GM19455 (cell line): ENCODE results near the gene DENND4C.
"Not testable (repeated sequence)": the region's sequence is repeated elsewhere in the genome, so short reads cannot be mapped to it uniquely, and the experiment has no call there.

Source experiments
- ATAC-seq: cut with Tn5 transposase; IDR thresholded peaks from one replicate; pipeline ENCODE4 v1.9.1; 2021; ENCODE audit not compliant: unreplicated experiment

DENND4C gene

GRCh38 chr9:19230355-19231125 is at the start of gene DENND4C:
Gene DENND4C, plus strand, starts transcription at chr9:19230693. Its CDS starts 45,482 bp downstream, at chr9:19276175.
- ATAC-seq: peak; percentile 73

GRCh38 chr9:19180991-19181390 is 49.5 kb upstream of the DENND4C start:
- no peak for ATAC-seq

DNA sequence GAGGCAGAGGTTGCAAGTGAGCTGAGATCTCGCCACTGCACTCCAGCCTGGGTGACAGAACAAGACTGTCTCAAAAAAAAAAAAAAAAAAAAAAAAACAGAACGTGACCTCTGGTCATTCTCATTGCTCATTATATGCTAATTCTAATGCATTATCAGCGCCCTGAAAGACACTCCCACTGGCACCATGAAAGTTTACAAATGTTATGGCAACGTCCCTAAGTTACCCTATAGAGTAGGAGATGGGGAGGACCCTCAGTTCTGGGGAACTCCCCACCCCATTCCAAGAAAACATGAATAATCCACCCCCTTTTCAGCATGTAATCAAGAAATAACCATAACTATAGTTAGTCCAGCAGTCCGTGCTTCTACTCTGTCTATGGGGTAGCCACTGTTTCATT is 48.9 kb upstream of the DENND4C start:
- ATAC-seq: no peak

GRCh38 chr9:19184144-19184917 is 46.2 kb upstream of the DENND4C start:
- peak; percentile 96 for ATAC-seq

GRCh38 chr9:19185191-19185590 is 45.3 kb upstream of the DENND4C start:
- ATAC-seq: no peak

- no peak for ATAC-seq
Observed at GRCh38 chr9:19186232-19186631, 44.3 kb upstream of the DENND4C start.

GRCh38 chr9:19188771-19189170 is 41.7 kb upstream of the DENND4C start:
- ATAC-seq: no peak

- no peak for ATAC-seq
Observed at GRCh38 chr9:19192202-19193028, 38.1 kb upstream of the DENND4C start.

GRCh38 chr9:19193029-19193324 is 37.5 kb upstream of the DENND4C start:
- ATAC-seq: no peak

DNA sequence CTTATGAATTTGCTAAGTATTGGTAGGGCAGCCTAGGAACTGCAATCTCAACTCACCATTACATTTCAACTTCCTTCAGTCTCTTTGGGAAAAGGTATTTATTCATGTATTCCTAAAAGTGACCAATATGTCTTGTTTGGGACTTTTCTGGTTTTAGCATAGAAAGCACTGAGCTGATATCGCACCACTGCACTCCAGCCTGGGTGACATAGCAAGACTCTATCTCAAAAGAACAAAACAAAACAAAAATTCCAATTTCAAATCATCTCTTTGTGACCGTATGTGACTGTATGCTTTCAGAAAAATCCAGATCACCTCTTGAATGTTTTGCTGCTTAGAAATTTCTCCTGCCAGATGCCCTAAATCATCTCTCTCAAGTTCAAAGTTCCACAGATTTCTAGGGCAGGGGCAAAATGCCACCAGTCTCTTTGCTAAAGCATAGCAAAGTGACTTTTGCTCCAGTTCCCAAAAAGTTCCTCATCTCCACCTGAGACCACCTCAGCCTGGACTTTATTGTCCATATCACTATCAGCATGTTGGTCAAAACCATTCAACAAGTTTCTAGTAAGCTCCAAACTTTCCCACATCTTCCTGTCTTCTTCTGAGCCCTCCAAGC is 37.0 kb upstream of the DENND4C start:
- not testable (repeated sequence) for ATAC-seq

GRCh38 chr9:19198406-19198805 is 32.1 kb upstream of the DENND4C start:
- ATAC-seq: no peak

- no peak for ATAC-seq
Observed at GRCh38 chr9:19199012-19199411, 31.5 kb upstream of the DENND4C start.

- ATAC-seq: no peak
Observed at GRCh38 chr9:19200229-19200628, 30.3 kb upstream of the DENND4C start.

DNA sequence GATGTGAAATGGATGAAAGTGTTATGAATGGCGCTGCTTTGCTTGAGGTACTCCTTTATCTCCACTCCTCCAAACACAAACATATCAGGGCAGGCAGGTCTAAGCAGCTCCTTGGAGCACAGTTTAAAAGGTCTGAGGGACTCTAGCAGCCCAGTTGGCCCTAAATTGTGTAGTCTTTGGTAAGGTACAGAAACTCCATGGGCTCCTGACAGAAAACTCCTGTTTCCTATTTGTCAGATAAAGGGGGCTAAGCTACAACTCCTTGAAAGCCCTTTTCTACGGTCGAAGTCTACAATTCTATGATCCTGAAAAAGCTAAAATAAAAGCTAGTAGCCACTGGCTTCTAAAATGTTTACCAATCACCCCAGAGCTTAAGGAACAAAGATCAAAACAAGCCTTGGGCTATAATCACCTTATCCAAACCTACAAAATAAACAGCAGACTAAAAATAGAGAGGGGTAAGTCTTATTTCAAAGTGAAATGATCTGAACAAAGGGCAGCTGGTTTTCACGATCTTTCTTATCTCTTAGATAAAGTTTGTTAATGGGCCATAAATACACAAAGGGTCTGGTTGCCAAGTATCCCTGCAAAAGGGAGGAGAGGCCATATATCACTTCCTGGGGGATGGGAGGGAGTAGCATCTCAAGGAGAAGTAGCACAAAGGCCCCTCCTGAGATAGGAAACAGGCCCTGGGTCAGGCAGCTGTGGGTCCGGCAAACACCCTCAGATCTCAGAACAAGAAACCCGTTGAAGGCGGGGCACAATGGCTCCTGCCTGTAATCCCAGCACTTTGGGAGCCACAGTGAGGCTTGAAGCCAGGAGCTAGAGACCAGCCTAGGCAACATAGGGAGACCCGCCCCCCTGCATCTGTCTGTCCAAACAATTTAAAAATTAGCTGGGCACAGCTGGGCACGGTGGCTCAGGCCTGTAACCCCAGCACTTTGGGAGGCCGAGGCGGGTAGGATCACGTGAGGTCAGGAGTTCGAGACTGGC is 28.3 kb upstream of the DENND4C start:
- no peak for ATAC-seq

- ATAC-seq: no peak
Observed at GRCh38 chr9:19203058-19203457, 27.4 kb upstream of the DENND4C start.

GRCh38 chr9:19208653-19209052 is 21.8 kb upstream of the DENND4C start:
- ATAC-seq: no peak

DNA sequence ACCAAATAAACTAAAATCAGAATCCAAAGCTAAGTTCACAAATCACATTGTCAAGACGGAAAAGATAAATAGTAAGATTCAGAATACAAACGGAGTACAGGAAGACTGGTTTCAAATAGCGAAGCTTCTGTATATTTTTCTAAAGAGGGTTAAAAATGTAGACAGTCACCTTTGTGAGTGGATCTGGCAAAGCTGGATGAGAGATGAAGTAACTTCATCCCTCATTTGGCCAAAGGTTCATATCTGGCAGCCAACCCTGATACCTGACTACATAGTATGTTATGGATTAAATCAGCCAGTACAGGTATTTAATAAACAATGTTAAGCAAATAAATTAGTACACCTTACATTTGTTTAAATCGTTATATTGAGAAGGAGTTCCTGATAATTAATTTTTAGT is 21.3 kb upstream of the DENND4C start:
- ATAC-seq: no peak

DNA sequence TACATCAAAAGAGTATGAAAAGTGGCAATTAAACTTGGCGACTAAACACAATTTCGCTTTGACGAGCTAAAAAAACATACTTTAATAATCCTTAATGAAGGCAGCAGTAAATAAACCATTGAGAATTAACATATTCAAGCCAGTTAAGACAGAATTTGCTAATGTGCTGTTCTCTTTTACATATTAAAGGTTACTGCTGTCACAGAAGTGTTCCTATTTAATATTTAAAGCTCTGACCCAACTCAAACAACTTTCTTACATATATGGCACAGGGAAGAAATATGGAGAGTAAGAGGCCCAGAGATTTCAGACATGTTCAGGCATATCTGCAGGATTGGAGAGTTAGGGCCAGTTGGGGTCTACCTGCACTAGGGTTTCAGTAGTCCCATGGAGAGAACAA is 16.7 kb upstream of the DENND4C start:
- no peak for ATAC-seq

DNA sequence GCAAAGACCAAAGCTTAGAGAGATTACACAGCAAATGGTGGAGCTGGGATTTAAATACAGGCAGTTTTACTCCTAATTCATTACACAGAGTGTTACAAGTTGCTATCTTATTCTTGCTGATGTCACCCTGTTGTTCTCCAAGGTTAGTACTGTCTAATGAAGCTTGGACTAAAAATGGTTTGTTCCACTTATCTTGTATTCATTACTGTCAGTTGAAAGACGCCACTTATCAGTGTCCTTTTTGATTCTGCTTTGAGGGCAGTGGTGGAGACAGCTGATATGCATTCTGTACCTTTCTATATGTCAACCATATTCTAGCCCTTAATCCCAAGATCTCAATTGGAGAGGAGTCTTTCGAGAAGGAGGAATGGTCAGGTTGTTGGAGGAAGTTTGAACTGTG is 14.0 kb upstream of the DENND4C start:
- ATAC-seq: no peak

DNA sequence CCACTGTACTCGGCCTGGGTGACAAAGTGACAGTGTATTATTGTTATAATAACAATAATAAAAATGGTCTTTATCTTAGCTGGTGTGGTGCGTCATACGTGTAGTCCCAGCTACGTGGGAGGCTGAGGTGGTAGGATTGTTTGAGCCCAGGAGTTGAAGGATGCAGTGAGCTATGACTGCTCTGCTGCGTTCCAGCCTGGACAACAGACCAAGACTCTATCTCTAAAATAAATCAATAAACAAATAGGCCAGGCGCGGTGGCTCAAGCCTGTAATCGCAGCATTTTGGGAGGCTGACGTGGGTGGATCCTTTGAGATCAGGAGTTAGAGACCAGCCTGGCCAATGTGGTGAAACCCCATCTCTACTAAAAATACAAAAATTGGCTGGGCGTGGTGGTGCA is 9.2 kb upstream of the DENND4C start:
- no peak for ATAC-seq
